Prostate gland (tissue), 2 donors: Measurements from ENCODE around the gene PCTP.

Experiments
- POLR2A ChIP-seq: fragments of 450-650 bp; IDR thresholded peaks from one replicate; pipeline ENCODE4 v1.6.1; 2016; ENCODE audit warnings: antibody characterized with exemption, mild to moderate bottlenecking
- POLR2AphosphoS5 ChIP-seq: sonication (generic); formaldehyde crosslinking; IDR thresholded peaks from one replicate; pipeline ENCODE4 v1.6.1; 2017; ENCODE audit warnings: antibody characterized with exemption
- TF ChIP-seq, protein P1 (sequence below), 4 experiments: fragments of 200-600 bp in 2 of 4; fragments of 450-650 bp in 2 of 4; sonication (generic) in 2 of 4; IDR thresholded peaks; 1 replicate in 3 of 4; 2 replicates in 1 of 4; pipeline ENCODE4 v1.5.1; 2016 to 2019; ENCODE audit warnings: antibody characterized with exemption in 4 of 4, mild to moderate bottlenecking in 2 of 4, moderate library complexity in 2 of 4

GRCh38 chr17:55765472-55765871 is 14.6 kb downstream of the PCTP start:
- TF ChIP-seq, protein P1, sequence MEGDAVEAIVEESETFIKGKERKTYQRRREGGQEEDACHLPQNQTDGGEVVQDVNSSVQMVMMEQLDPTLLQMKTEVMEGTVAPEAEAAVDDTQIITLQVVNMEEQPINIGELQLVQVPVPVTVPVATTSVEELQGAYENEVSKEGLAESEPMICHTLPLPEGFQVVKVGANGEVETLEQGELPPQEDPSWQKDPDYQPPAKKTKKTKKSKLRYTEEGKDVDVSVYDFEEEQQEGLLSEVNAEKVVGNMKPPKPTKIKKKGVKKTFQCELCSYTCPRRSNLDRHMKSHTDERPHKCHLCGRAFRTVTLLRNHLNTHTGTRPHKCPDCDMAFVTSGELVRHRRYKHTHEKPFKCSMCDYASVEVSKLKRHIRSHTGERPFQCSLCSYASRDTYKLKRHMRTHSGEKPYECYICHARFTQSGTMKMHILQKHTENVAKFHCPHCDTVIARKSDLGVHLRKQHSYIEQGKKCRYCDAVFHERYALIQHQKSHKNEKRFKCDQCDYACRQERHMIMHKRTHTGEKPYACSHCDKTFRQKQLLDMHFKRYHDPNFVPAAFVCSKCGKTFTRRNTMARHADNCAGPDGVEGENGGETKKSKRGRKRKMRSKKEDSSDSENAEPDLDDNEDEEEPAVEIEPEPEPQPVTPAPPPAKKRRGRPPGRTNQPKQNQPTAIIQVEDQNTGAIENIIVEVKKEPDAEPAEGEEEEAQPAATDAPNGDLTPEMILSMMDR (IDR thresholded peaks at IDR 0.05), result no peak
- TF ChIP-seq POLR2A (no peak), POLR2AphosphoS5 (no peak)
